CD14-positive monocyte (primary cell): Measurements from ENCODE around the gene CAPS. TPM values are rescaled to one million over a fixed set of nuclear protein-coding genes. Genes with fewer than 3 reads are reported as not detected.

Source experiments
- DNase-seq, 3 donors: peaks; one replicate each; pipeline ENCODE4 v3.0.0-alpha.2; 2011 to 2022
- H2AFZ ChIP-seq: 2 replicates; pipeline ENCODE4 v1.6.0; 2012; ENCODE audit warnings: mild to moderate bottlenecking, low read depth, low read length, inconsistent platforms; ENCODE audit not compliant: insufficient read depth, poor library complexity, severe bottlenecking
- H3K27ac ChIP-seq, 2 donors: 1 replicate in 1 of 2; 2 replicates in 1 of 2; pipeline ENCODE4 v1.5.1; 2012 to 2013; ENCODE audit warnings: low read length in 2 of 2, control low read depth in 1 of 2, inconsistent platforms in 1 of 2, low read depth in 1 of 2, mild to moderate bottlenecking in 1 of 2
- H3K27me3 ChIP-seq, 2 donors: one replicate each; pipeline versions ENCODE4 v1.6.0 to v1.6.1; 2011 to 2013; ENCODE audit warnings: low read length in 2 of 2; ENCODE audit not compliant: control insufficient read depth in 2 of 2, insufficient read depth in 2 of 2
- H3K36me3 ChIP-seq, 2 donors: replicated peaks in 1 of 2; 1 replicate in 1 of 2; 2 replicates in 1 of 2; pipeline versions ENCODE4 v1.5.1 to v1.6.1; 2012 to 2013; ENCODE audit warnings: low read length in 2 of 2, control low read depth in 1 of 2, inconsistent platforms in 1 of 2, mild to moderate bottlenecking in 1 of 2; ENCODE audit not compliant: insufficient read depth in 2 of 2, control insufficient read depth in 1 of 2
- H3K4me1 ChIP-seq, 2 donors: 1 replicate in 1 of 2; 2 replicates in 1 of 2; pipeline versions ENCODE4 v1.5.1 to v1.6.1; 2012 to 2013; ENCODE audit warnings: low read length in 2 of 2, control low read depth in 1 of 2, inconsistent platforms in 1 of 2, mild to moderate bottlenecking in 1 of 2, moderate library complexity in 1 of 2; ENCODE audit not compliant: insufficient read depth in 2 of 2, control insufficient read depth in 1 of 2
- H3K4me2 ChIP-seq: replicated peaks from 2 replicates; pipeline ENCODE3; 2012; ENCODE audit warnings: low read length, moderate library complexity, mild to moderate bottlenecking; ENCODE audit not compliant: poor library complexity, severe bottlenecking; ENCODE audit errors: extremely low read depth
- H3K4me3 ChIP-seq, 3 experiments: fragments of 200-600 bp in 1 of 3; sonication (generic) in 1 of 3; replicated peaks in 1 of 3; 1 replicate in 2 of 3; 2 replicates in 1 of 3; pipeline ENCODE4 v1.5.1; 2011 to 2013; ENCODE audit warnings: low read length in 3 of 3, mild to moderate bottlenecking in 3 of 3, control low read depth in 2 of 3, low read depth in 2 of 3, inconsistent platforms in 1 of 3, moderate library complexity in 1 of 3
- H3K79me2 ChIP-seq: 2 replicates; pipeline ENCODE4 v1.6.0; 2012; ENCODE audit warnings: mild to moderate bottlenecking, control low read depth, inconsistent platforms, low read length, moderate library complexity; ENCODE audit not compliant: insufficient read depth
- H3K9ac ChIP-seq: 2 replicates; pipeline ENCODE4 v1.6.0; 2017; ENCODE audit warnings: low read length, mild to moderate bottlenecking; ENCODE audit not compliant: insufficient read depth, poor library complexity, severe bottlenecking
- H3K9me3 ChIP-seq, 2 donors: replicated peaks in 1 of 2; 1 replicate in 1 of 2; 2 replicates in 1 of 2; pipeline versions ENCODE4 v1.5.1 to v1.6.1; 2012 to 2013; ENCODE audit warnings: low read length in 2 of 2, control low read depth in 1 of 2; ENCODE audit not compliant: control insufficient read depth in 1 of 2, insufficient read depth in 1 of 2
- H4K20me1 ChIP-seq: 2 replicates; pipeline ENCODE4 v1.6.0; 2012; ENCODE audit warnings: mild to moderate bottlenecking, low read length, control low read depth, moderate library complexity; ENCODE audit not compliant: insufficient read depth
- H3K27ac Mint-ChIP-seq, 7 donors: one replicate each; pipeline ENCODE4 v1.8.0; 2020; ENCODE audit warnings: mild to moderate bottlenecking in 7 of 7, mixed read lengths in 7 of 7, moderate library complexity in 6 of 7, inconsistent platforms in 2 of 7
- H3K27me3 Mint-ChIP-seq, 3 donors: one replicate each; pipeline ENCODE4 v1.8.0; 2021 to 2022; ENCODE audit warnings: low read depth in 3 of 3, mild to moderate bottlenecking in 3 of 3, mixed read lengths in 3 of 3, moderate library complexity in 3 of 3, inconsistent platforms in 1 of 3
- H3K36me3 Mint-ChIP-seq, 2 donors: one replicate each; pipeline ENCODE4 v1.8.0; 2020; ENCODE audit warnings: mixed read lengths in 2 of 2, inconsistent platforms in 1 of 2, mild to moderate bottlenecking in 1 of 2
- H3K4me1 Mint-ChIP-seq: one replicate; pipeline ENCODE4 v1.8.0; 2020; ENCODE audit warnings: mild to moderate bottlenecking, mixed read lengths
- H3K4me3 Mint-ChIP-seq, 2 donors: one replicate each; pipeline ENCODE4 v1.8.0; 2020; ENCODE audit warnings: mild to moderate bottlenecking in 2 of 2, mixed read lengths in 2 of 2, moderate library complexity in 1 of 2
- H3K9me3 Mint-ChIP-seq, 7 donors: one replicate each; pipeline ENCODE4 v1.8.0; 2020 to 2022; ENCODE audit warnings: mixed read lengths in 7 of 7, mild to moderate bottlenecking in 6 of 7, moderate library complexity in 6 of 7, inconsistent platforms in 2 of 7
- WGBS: methylation state at CpG from one replicate; pipeline ENCODE4 v1.1.5; 2013; ENCODE audit warnings: missing lambda C conversion rate; ENCODE audit not compliant: insufficient coverage; 5-methylcytosine and 5-hydroxymethylcytosine counted together
- intact Hi-C, 2 donors: fragments of 100-400 bp; cut with micrococcal nuclease; formaldehyde crosslinking; loops; one replicate each; pipeline versions ENCODE4 v1.15.0 to v1.15.1; 2023
- polyA plus RNA-seq, 3 donors: library from polyadenylated mRNA; depleted of rRNA in 1 of 3; unstranded in 2 of 3; stranded (reverse) in 1 of 3; fragments of 300-500 nt in 2 of 3; fragments of >200 nt in 1 of 3; fragmentation: Illumina TruSeq in 2 of 3; gene quantifications; 1 replicate in 2 of 3; 2 replicates in 1 of 3; pipeline ENCODE4 v1.2.3, GENCODE V29; 2012 to 2021
- TF ChIP-seq, protein P1 (sequence below): fragments of 200-600 bp; IDR thresholded peaks from one replicate; pipeline ENCODE4 v1.8.0; 2022; ENCODE audit warnings: antibody characterized with exemption, mild to moderate bottlenecking

The CAPS gene
- polyA plus RNA-seq, 3 donors = 0.34 to 34.8 (median 0.72) TPM

DNA sequence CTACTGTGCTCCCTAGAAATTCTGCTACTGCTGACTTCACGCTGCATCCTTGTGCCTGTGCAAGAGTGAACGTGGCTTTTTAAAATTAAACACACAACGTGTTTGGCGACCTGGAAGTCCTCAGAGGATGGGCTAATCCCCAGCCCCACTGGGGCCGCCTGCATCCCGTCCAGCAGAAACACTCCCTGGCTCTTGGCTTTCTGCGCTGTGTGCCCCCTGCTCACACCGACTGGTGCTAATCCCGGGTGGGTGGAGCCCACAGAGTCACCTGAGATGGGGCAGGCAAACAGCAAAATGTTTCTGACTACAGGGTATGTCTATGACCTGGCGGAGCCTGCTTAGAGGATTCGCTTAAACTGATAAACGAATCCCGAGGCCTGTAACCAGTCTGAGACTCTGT is 15.1 kb downstream of the CAPS start:
- Histone ChIP-seq H3K9me3 (no peaks in the 10 kb centered on the region), H3K4me1 (no peaks in the 10 kb centered on the region), H3K36me3 (peaks cover 97 to 99% of the 10 kb centered on the region in 2 donors), H3K79me2 (no peaks in the 10 kb centered on the region), H3K27me3 (no peaks in the 10 kb centered on the region), H3K27ac (no peak overlapping the region), H3K4me3 (no peak overlapping the region), H4K20me1 (peaks cover 13% of the 10 kb centered on the region), H3K4me2 (no peak overlapping the region), H3K9ac (no peak overlapping the region), H2AFZ (no peak overlapping the region)
- H3K9me3 Mint-ChIP-seq = no peaks in the 10 kb centered on the region
- TF ChIP-seq, protein P1, sequence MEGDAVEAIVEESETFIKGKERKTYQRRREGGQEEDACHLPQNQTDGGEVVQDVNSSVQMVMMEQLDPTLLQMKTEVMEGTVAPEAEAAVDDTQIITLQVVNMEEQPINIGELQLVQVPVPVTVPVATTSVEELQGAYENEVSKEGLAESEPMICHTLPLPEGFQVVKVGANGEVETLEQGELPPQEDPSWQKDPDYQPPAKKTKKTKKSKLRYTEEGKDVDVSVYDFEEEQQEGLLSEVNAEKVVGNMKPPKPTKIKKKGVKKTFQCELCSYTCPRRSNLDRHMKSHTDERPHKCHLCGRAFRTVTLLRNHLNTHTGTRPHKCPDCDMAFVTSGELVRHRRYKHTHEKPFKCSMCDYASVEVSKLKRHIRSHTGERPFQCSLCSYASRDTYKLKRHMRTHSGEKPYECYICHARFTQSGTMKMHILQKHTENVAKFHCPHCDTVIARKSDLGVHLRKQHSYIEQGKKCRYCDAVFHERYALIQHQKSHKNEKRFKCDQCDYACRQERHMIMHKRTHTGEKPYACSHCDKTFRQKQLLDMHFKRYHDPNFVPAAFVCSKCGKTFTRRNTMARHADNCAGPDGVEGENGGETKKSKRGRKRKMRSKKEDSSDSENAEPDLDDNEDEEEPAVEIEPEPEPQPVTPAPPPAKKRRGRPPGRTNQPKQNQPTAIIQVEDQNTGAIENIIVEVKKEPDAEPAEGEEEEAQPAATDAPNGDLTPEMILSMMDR = no peak
- intact Hi-C loops = no loop called here
- H3K36me3 Mint-ChIP-seq = peaks cover 86 to 97% of the 10 kb centered on the region in 2 donors
- peak overlapping the region in 3 of 7 donors; percentile 20 to 48 (median 44) for H3K27ac Mint-ChIP-seq
- H3K27me3 Mint-ChIP-seq = no peaks in the 10 kb centered on the region
- 92% methylated on average over 9 of the region's 13 CpGs for whole genome bisulfite sequencing
- H3K4me3 Mint-ChIP-seq = no peak overlapping the region
- no peak for DNase-seq
- no peaks in the 10 kb centered on the region for H3K4me1 Mint-ChIP-seq

DNA sequence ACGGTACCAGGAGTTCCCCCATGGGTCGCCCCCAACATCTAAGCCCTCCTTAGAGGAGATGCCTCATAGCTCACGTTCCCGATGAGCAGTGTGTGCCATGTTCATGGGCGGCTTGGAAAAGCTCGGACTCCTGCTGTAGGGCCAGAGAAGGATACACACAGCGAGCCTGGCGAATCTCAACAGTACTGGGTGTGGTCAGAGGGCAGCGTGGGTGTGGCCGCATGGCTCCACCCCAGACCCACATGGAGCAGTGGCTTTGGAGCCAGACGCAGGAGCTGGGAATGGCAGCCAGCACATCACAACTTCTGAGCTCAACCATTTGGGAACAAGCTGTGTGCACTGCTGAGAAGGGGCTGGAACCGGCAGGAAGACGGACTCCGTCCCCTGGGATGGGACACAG is 15.6 kb downstream of the CAPS start:
- Mint-ChIP-seq H3K4me1 (no peaks in the 10 kb centered on the region), H3K4me3 (no peak overlapping the region), H3K27me3 (no peaks in the 10 kb centered on the region), H3K36me3 (peaks cover 83 to 95% of the 10 kb centered on the region in 2 donors), H3K9me3 (no peaks in the 10 kb centered on the region), H3K27ac (peak overlapping the region in 2 of 7 donors; percentile 44 to 48)
- no peak for DNase-seq
- Histone ChIP-seq H3K9me3 (no peaks in the 10 kb centered on the region), H3K36me3 (peaks cover 93 to 99% of the 10 kb centered on the region in 2 donors), H3K9ac (no peak overlapping the region), H3K79me2 (no peaks in the 10 kb centered on the region), H3K4me1 (no peaks in the 10 kb centered on the region), H2AFZ (no peak overlapping the region), H3K27ac (no peak overlapping the region), H3K27me3 (no peaks in the 10 kb centered on the region), H3K4me2 (no peak overlapping the region), H4K20me1 (peaks cover 13% of the 10 kb centered on the region), H3K4me3 (no peak overlapping the region)
- intact Hi-C loops = no loop called here
- TF ChIP-seq, protein P1 = no peak
- 96% methylated on average over 11 of the region's 14 CpGs for WGBS
